Mucosa of descending colon (tissue), 3 donors: Measurements from ENCODE around the gene SCCPDH. TPM values are rescaled to one million over a fixed set of nuclear protein-coding genes. Genes with fewer than 3 reads are reported as not detected.

Experiments used
- ATAC-seq: fragments of 200-7000 bp; cut with Tn5 transposase; one replicate; pipeline ENCODE4 v1.9.1; 2020; ENCODE audit warnings: mild to moderate bottlenecking, moderate library complexity
- DNase-seq, 3 donors: peaks; one replicate each; pipeline ENCODE4 v3.0.0-alpha.2; 2020
- H3K36me3 ChIP-seq: fragments of 200-600 bp; one replicate; pipeline ENCODE4 v1.8.0; 2021; ENCODE audit warnings: low read depth, mild to moderate bottlenecking
- H3K4me1 ChIP-seq: fragments of 200-600 bp; one replicate; pipeline ENCODE4 v1.8.0; 2021; ENCODE audit warnings: low read depth, mild to moderate bottlenecking
- H3K4me3 ChIP-seq: fragments of 200-600 bp; one replicate; pipeline ENCODE4 v1.8.0; 2021; ENCODE audit warnings: mild to moderate bottlenecking
- H3K9me3 ChIP-seq: fragments of 200-600 bp; one replicate; pipeline ENCODE4 v1.8.0; 2021; ENCODE audit warnings: mild to moderate bottlenecking
- intact Hi-C, 2 donors: fragments of 100-400 bp; cut with DNase I in 1 of 2; cut with micrococcal nuclease in 1 of 2; formaldehyde crosslinking; loops; one replicate each; pipeline versions ENCODE4 v1.11.0 to v1.11.1; 2022; cut with DNase I, micrococcal nuclease
- total RNA-seq, 3 donors: library from RNA; stranded (reverse); fragmentation: NEBNext Ultra II Directional in 2 of 3; extraction: Animal tissue kit (Norgen Biotek cat#: 25700) in 2 of 3; gene quantifications; one replicate each; pipeline versions ENCODE4 v1.2.1 to v1.2.4, GENCODE V29; 2021 to 2023
- TF ChIP-seq, protein P1 (sequence below): fragments of 200-600 bp; IDR thresholded peaks from one replicate; pipeline ENCODE4 v1.8.0; 2022; ENCODE audit warnings: antibody characterized with exemption, mild to moderate bottlenecking
- donor health status: DM: no; HTN: no; CAD: no; lungs with moderate emphysema.
- donor health status: DM: no; HTN: no; CAD: no.
- donor health status: DM: no; HTN: yes; CAD: no.

The SCCPDH gene
- total RNA-seq, 3 donors from 2014 or later, result 15.5 to 31.5 (median 27.5) TPM

- TF ChIP-seq, protein P1, sequence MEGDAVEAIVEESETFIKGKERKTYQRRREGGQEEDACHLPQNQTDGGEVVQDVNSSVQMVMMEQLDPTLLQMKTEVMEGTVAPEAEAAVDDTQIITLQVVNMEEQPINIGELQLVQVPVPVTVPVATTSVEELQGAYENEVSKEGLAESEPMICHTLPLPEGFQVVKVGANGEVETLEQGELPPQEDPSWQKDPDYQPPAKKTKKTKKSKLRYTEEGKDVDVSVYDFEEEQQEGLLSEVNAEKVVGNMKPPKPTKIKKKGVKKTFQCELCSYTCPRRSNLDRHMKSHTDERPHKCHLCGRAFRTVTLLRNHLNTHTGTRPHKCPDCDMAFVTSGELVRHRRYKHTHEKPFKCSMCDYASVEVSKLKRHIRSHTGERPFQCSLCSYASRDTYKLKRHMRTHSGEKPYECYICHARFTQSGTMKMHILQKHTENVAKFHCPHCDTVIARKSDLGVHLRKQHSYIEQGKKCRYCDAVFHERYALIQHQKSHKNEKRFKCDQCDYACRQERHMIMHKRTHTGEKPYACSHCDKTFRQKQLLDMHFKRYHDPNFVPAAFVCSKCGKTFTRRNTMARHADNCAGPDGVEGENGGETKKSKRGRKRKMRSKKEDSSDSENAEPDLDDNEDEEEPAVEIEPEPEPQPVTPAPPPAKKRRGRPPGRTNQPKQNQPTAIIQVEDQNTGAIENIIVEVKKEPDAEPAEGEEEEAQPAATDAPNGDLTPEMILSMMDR, result no peak
- H3K9me3 ChIP-seq, result no peaks in the 10 kb centered on the region
- H3K36me3 ChIP-seq, result no peaks in the 10 kb centered on the region
- H3K4me3 ChIP-seq, result no peak overlapping the region
- DNase-seq (no peak), ATAC-seq (peak; percentile 28)
- intact Hi-C loops, result no loop called here
- no peaks in the 10 kb centered on the region for H3K4me1 ChIP-seq
Measured at GRCh38 chr1:246784621-246785493, 60.6 kb downstream of the SCCPDH start.

- no peak for ATAC-seq
Measured at GRCh38 chr1:246785494-246786111, 61.4 kb downstream of the SCCPDH start.

DNA sequence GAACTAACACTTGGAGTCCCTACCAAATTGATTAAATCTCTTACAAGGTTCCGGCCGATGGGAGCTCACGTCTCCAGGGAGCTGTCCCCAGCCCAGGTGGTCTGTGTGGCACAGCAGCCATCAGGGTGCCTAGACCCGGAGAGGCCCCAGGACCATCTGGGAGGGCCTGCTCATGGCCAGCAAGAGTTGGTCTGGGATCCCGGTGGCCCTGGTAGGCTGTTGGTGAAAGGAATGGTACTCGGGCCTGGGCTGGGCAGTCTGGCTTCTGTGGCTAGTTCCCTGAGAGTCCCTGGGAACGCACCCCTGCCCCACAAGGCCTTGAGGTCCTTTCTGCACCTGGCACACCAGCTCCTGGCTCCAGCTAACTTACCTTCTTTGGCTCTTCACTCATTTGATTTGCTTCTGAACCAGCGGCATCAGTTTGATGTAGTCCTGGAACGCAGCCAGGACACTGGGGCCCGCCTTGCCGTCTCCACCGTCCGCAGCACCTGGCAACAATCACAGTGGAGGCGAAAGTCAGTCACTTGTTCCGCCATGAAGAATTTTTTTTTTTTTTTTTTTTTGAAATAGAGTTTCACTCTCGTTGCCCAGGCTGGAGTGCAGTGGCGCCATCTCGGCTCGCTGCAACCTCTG is 62.5 kb downstream of the SCCPDH start:
- Histone ChIP-seq H3K36me3 (no peaks in the 10 kb centered on the region), H3K4me1 (no peaks in the 10 kb centered on the region), H3K4me3 (no peak overlapping the region), H3K9me3 (no peaks in the 10 kb centered on the region)
- DNase-seq (no peak), ATAC-seq (peak; percentile 47)
- TF ChIP-seq, protein P1, result no peak
- intact Hi-C loops, result no loop called here

More at GRCh38 chr1:246785494-246786111, 61.4 kb downstream of the SCCPDH start:
- TF ChIP-seq, protein P1, result no peak
- intact Hi-C loops, result no loop called here
- Histone ChIP-seq H3K9me3 (no peaks in the 10 kb centered on the region), H3K4me1 (no peaks in the 10 kb centered on the region), H3K4me3 (no peak overlapping the region), H3K36me3 (no peaks in the 10 kb centered on the region)
- DNase-seq, result no peak

- no peak for ATAC-seq
- TF ChIP-seq, protein P1, result no peak
- DNase-seq, result no peak
- no peaks in the 10 kb centered on the region for H3K9me3 ChIP-seq
- intact Hi-C loops, result no loop called here
- no peak overlapping the region for H3K4me3 ChIP-seq
- no peaks in the 10 kb centered on the region for H3K36me3 ChIP-seq
- no peaks in the 10 kb centered on the region for H3K4me1 ChIP-seq
Measured at GRCh38 chr1:246787781-246788513, 63.7 kb downstream of the SCCPDH start.

DNA sequence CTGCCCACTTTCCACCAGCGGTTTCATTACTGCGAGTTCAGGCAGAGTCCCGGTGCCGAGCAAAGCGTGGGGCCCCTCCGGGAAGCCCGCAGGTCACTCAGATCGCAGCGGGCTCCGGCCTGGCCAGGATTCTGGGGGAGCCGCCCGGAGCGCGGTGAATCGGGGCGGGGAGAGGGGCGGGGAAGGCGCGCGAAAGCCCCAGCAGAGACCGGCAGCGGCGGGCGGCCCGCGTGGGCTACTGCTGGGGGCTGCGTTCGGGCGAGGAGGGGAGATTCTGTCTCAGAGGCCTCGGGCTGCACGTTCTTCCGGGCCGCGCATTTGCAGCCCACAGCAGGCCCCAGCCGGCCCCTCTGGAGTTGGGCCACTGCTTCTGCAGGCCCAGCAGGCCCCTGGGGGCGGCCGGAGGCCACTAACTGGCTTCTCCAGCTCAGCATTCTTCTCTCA is 64.7 kb downstream of the SCCPDH start:
- Histone ChIP-seq H3K9me3 (no peaks in the 10 kb centered on the region), H3K36me3 (no peaks in the 10 kb centered on the region), H3K4me1 (no peaks in the 10 kb centered on the region), H3K4me3 (no peak overlapping the region)
- ATAC-seq (peak; percentile 17), DNase-seq (no peak)
- intact Hi-C loops, result no loop called here
- TF ChIP-seq, protein P1, result no peak
